Lung (tissue), 12 donors: ENCODE results near the gene EHD3. TPM values are rescaled to one million over a fixed set of nuclear protein-coding genes. Genes with fewer than 3 reads are reported as not detected.

Source experiments
- ATAC-seq: fragments of 200-7000 bp; cut with Tn5 transposase; one replicate; pipeline ENCODE4 v1.9.1; 2020; ENCODE audit warnings: moderate number of reproducible peaks; ENCODE audit not compliant: insufficient read depth, low FRiP score
- DNase-seq, 3 donors: peaks; one replicate each; pipeline ENCODE4 v3.0.0-alpha.2; 2013 to 2017
- H3K27ac ChIP-seq, 2 donors: one replicate each; pipeline ENCODE4 v1.5.1; 2013; ENCODE audit warnings: mild to moderate bottlenecking in 2 of 2, moderate library complexity in 2 of 2, control low read depth in 1 of 2, inconsistent platforms in 1 of 2, low read depth in 1 of 2, low read length in 1 of 2
- H3K27me3 ChIP-seq, 3 donors: one replicate each; pipeline ENCODE4 v1.5.1; 2013; ENCODE audit warnings: low read length in 2 of 3; ENCODE audit not compliant: control insufficient read depth in 3 of 3, insufficient read depth in 3 of 3
- H3K36me3 ChIP-seq, 4 donors: one replicate each; pipeline ENCODE4 v1.5.1; 2013; ENCODE audit warnings: low read length in 4 of 4, mild to moderate bottlenecking in 1 of 4, moderate library complexity in 1 of 4; ENCODE audit not compliant: control insufficient read depth in 4 of 4, insufficient read depth in 4 of 4
- H3K4me1 ChIP-seq, 5 donors: one replicate each; pipeline ENCODE4 v1.5.1; 2013; ENCODE audit warnings: low read length in 5 of 5, mild to moderate bottlenecking in 2 of 5, moderate library complexity in 1 of 5; ENCODE audit not compliant: control insufficient read depth in 5 of 5, insufficient read depth in 5 of 5
- H3K4me3 ChIP-seq: one replicate; pipeline ENCODE4 v1.5.1; 2013; ENCODE audit warnings: mild to moderate bottlenecking, control low read depth, moderate library complexity
- H3K9ac ChIP-seq, 2 donors: one replicate each; pipeline ENCODE4 v1.5.1; 2013; ENCODE audit warnings: low read length in 2 of 2, control low read depth in 1 of 2; ENCODE audit not compliant: insufficient read depth in 1 of 2
- H3K9me3 ChIP-seq, 4 donors: one replicate each; pipeline ENCODE4 v1.5.1; 2013; ENCODE audit warnings: low read length in 3 of 4, mild to moderate bottlenecking in 1 of 4, moderate library complexity in 1 of 4; ENCODE audit not compliant: control insufficient read depth in 4 of 4, insufficient read depth in 3 of 4
- CTCF ChIP-seq: IDR thresholded peaks from 2 replicates; pipeline ENCODE4 v1.5.1; 2012; ENCODE audit warnings: mild to moderate bottlenecking; ENCODE audit errors: control extremely low read depth, extremely low read depth
- WGBS, 2 donors: extraction: QIAGEN DNeasy Blood & Tissue Kit; methylation state at CpG; one replicate each; pipeline ENCODE4 v1.1.7; 2013; 5-methylcytosine and 5-hydroxymethylcytosine counted together
- polyA plus RNA-seq, 2 donors: library from polyadenylated mRNA; stranded (reverse); fragments of 200-250 nt; gene quantifications; one replicate each; pipeline ENCODE4 v1.2.1, GENCODE V29; 2013
- total RNA-seq, 2 donors: library from RNA; depleted of rRNA in 1 of 2; stranded (reverse); fragments of >200 nt in 1 of 2; gene quantifications; one replicate each; pipeline ENCODE4 v1.2.1, GENCODE V29; 2014 to 2021
- donor health status: control.
- donor health status: control.
- donor health status: Bipolar disorder and iron deficiency.
- donor health status: healthy.
- donor health status: DM: yes; HTN: yes; CAD: no.

Gene EHD3
- total and polyA plus RNA-seq, 4 donors, result 1.5 to 9.5 (median 5.1) TPM

- Histone ChIP-seq H3K4me3 (no peak overlapping the region), H3K9ac (no peak overlapping the region), H3K4me1 (no peaks in the 10 kb centered on the region), H3K9me3 (no peaks in the 10 kb centered on the region), H3K36me3 (no peaks in the 10 kb centered on the region), H3K27ac (no peak overlapping the region), H3K27me3 (no peaks in the 10 kb centered on the region)
- no peak for TF ChIP-seq CTCF
- 85 to 90% methylated on average over 4 of the region's 4 CpGs for WGBS, 2 donors
- DNase-seq (no peak), ATAC-seq (no peak)
These were observed 22.8 kb downstream of the EHD3 start for GRCh38 chr2:31256611-31257382.

GRCh38 chr2:31258351-31258750, 24.4 kb downstream of the EHD3 start:
- Histone ChIP-seq H3K9ac (no peak overlapping the region), H3K36me3 (peaks cover 0 to 6% (median 0%) of the 10 kb centered on the region in 4 donors), H3K27me3 (no peaks in the 10 kb centered on the region), H3K4me1 (no peaks in the 10 kb centered on the region), H3K4me3 (no peak overlapping the region), H3K9me3 (peaks cover 0 to under 1% (median 0%) of the 10 kb centered on the region in 4 donors), H3K27ac (no peak overlapping the region)
- DNase-seq (no peak), ATAC-seq (no peak)
- 84 to 88% methylated on average over 5 of the region's 5 CpGs for WGBS, 2 donors
- no peak for TF ChIP-seq CTCF

GRCh38 chr2:31259075-31259474, 25.1 kb downstream of the EHD3 start:
- no peak overlapping the region for H3K4me3 ChIP-seq
- H3K36me3 ChIP-seq, result peaks cover 0 to 6% (median 0%) of the 10 kb centered on the region in 4 donors
- TF ChIP-seq CTCF, result no peak
- DNase-seq (no peak), ATAC-seq (no peak)
- WGBS, 2 donors, result 95 to 96% methylated on average over 3 of the region's 3 CpGs
- H3K27me3 ChIP-seq, result no peaks in the 10 kb centered on the region
- H3K9me3 ChIP-seq, result peaks cover 0 to 3% (median 0%) of the 10 kb centered on the region in 4 donors
- H3K27ac ChIP-seq, result no peak overlapping the region
- H3K4me1 ChIP-seq, result no peaks in the 10 kb centered on the region
- no peak overlapping the region for H3K9ac ChIP-seq
